ENCODE measurements around the gene PAK4.

PAK4 gene

GRCh38 chr19:39119830-39120229 is 5.8 kb upstream of the PAK4 start:
- no peak for TF ChIP-seq TAF1 (IDR thresholded peaks at IDR 0.05; ENCODE audit: borderline replicate concordance, insufficient read depth, low read length)
- TF ChIP-seq POLR2AphosphoS5 (IDR thresholded peaks at IDR 0.05; ENCODE audit: low read depth, low read length): no peak
- TF ChIP-seq, protein P1, sequence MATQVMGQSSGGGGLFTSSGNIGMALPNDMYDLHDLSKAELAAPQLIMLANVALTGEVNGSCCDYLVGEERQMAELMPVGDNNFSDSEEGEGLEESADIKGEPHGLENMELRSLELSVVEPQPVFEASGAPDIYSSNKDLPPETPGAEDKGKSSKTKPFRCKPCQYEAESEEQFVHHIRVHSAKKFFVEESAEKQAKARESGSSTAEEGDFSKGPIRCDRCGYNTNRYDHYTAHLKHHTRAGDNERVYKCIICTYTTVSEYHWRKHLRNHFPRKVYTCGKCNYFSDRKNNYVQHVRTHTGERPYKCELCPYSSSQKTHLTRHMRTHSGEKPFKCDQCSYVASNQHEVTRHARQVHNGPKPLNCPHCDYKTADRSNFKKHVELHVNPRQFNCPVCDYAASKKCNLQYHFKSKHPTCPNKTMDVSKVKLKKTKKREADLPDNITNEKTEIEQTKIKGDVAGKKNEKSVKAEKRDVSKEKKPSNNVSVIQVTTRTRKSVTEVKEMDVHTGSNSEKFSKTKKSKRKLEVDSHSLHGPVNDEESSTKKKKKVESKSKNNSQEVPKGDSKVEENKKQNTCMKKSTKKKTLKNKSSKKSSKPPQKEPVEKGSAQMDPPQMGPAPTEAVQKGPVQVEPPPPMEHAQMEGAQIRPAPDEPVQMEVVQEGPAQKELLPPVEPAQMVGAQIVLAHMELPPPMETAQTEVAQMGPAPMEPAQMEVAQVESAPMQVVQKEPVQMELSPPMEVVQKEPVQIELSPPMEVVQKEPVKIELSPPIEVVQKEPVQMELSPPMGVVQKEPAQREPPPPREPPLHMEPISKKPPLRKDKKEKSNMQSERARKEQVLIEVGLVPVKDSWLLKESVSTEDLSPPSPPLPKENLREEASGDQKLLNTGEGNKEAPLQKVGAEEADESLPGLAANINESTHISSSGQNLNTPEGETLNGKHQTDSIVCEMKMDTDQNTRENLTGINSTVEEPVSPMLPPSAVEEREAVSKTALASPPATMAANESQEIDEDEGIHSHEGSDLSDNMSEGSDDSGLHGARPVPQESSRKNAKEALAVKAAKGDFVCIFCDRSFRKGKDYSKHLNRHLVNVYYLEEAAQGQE (IDR thresholded peaks at IDR 0.05; ENCODE audit: insufficient read depth in 1 of 2, low read depth in 2 of 2, low read length in 2 of 2): no peak
- TF ChIP-seq FOXP2 (optimal IDR thresholded peaks at IDR 0.05; ENCODE audit: borderline replicate concordance, extremely low read depth, extremely low read length, insufficient read depth): no peak

DNA sequence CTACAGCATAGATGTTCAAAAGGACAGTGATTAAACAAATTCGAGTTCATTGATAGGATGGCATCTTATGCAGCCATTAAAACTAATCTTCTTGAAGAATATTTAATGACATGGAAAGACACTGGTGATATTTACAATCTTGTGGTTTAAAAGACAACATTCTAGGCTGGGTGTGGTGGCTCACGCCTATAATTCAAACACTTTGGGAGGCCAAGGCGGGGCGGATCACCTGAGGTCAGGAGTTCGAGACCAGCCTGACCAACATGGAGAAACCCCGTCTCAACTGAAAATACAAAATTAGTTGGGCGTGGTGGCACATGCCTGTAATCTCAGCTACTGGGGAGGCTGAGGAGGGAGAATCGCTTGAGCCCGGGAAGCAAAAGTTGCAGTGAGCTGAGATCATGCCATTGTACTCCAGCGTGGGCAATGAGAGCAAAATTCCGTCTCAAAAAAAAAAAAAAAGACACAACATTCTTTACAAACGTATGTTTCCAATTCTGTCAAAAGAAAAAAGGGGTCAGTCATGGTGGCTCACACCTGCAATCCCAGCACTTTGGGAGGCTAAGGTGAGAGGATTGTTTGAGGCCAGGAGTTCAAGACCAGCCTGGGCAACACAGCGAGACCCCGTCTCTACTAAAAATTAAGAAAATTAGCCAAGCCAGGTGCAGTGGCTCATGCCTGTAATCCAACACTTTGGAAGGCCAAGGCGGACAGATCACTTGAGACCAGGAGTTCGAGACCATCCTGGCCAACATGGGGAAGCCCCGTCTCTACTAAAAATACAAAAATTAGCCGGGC is 2.5 kb upstream of the PAK4 start:
- TF ChIP-seq, protein P1 (IDR thresholded peaks at IDR 0.05; ENCODE audit: insufficient read depth in 1 of 2, low read depth in 2 of 2, low read length in 2 of 2): no peak
- TF ChIP-seq SIN3A (IDR thresholded peaks at IDR 0.05; ENCODE audit: borderline replicate concordance, insufficient read depth, low read length) (no peak), TAF1 (IDR thresholded peaks at IDR 0.05; ENCODE audit: borderline replicate concordance, insufficient read depth, low read length) (no peak), POLR2AphosphoS5 (IDR thresholded peaks at IDR 0.05; ENCODE audit: low read depth, low read length) (no peak), FOXP2 (optimal IDR thresholded peaks at IDR 0.05; ENCODE audit: borderline replicate concordance, extremely low read depth, extremely low read length, insufficient read depth) (no peak)

DNA sequence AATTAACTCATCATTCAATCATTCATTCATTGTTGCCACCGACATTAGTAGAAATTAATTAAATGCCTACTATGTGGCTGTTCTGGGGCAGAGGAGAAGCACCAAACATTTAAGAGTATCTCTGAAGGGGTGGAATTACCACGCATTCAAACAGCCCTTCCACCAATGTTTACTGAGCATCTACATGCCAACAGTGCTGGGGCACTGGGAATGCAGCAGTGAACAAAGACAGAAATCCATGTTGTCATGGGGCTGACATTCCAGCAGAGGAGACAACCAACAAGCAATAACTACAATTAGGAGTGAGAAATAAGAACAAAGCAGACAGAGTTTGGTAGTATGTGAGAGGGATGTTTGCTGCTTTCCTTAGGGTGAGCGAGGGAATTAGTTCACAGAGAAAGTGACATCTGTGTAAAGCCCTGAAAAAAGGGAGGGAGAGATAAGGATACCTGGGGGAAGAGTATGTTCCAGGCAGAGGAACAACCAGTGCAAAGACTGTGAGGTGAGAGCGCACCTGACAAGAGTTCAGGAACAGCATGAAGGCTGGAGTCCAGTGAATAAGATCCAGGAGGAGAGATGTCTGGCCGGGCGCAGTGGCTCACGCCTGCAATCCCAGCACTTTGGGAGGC is 1.3 kb upstream of the PAK4 start:
- TF ChIP-seq FOXP2 (optimal IDR thresholded peaks at IDR 0.05; ENCODE audit: borderline replicate concordance, extremely low read depth, extremely low read length, insufficient read depth): no peak
- TF ChIP-seq TAF1 (IDR thresholded peaks at IDR 0.05; ENCODE audit: borderline replicate concordance, insufficient read depth, low read length): no peak
- TF ChIP-seq POLR2AphosphoS5 (IDR thresholded peaks at IDR 0.05; ENCODE audit: low read depth, low read length): no peak
- no peak for TF ChIP-seq SIN3A (IDR thresholded peaks at IDR 0.05; ENCODE audit: borderline replicate concordance, insufficient read depth, low read length)
- TF ChIP-seq, protein P1 (IDR thresholded peaks at IDR 0.05; ENCODE audit: insufficient read depth in 1 of 2, low read depth in 2 of 2, low read length in 2 of 2): no peak

GRCh38 chr19:39125199-39125553 is 410 bp upstream of the PAK4 start:
- TF ChIP-seq FOXP2 (optimal IDR thresholded peaks at IDR 0.05; ENCODE audit: borderline replicate concordance, extremely low read depth, extremely low read length, insufficient read depth) (no peak), TAF1 (IDR thresholded peaks at IDR 0.05; ENCODE audit: borderline replicate concordance, insufficient read depth, low read length) (no peak), POLR2AphosphoS5 (IDR thresholded peaks at IDR 0.05; ENCODE audit: low read depth, low read length) (no peak)
- TF ChIP-seq, protein P1 (IDR thresholded peaks at IDR 0.05; ENCODE audit: insufficient read depth in 1 of 2, low read depth in 2 of 2, low read length in 2 of 2): no peak
